Measurements from ENCODE around the gene CCT7. TPM values are rescaled to one million over a fixed set of nuclear protein-coding genes. Genes with fewer than 3 reads are reported as not detected.
"Not testable (repeated sequence)": the region's sequence is repeated elsewhere in the genome, so short reads cannot be mapped to it uniquely, and the experiment has no call there.

The CCT7 gene
- 100 to 1,000 TPM; 347 to 362 TPM for total RNA-seq

DNA sequence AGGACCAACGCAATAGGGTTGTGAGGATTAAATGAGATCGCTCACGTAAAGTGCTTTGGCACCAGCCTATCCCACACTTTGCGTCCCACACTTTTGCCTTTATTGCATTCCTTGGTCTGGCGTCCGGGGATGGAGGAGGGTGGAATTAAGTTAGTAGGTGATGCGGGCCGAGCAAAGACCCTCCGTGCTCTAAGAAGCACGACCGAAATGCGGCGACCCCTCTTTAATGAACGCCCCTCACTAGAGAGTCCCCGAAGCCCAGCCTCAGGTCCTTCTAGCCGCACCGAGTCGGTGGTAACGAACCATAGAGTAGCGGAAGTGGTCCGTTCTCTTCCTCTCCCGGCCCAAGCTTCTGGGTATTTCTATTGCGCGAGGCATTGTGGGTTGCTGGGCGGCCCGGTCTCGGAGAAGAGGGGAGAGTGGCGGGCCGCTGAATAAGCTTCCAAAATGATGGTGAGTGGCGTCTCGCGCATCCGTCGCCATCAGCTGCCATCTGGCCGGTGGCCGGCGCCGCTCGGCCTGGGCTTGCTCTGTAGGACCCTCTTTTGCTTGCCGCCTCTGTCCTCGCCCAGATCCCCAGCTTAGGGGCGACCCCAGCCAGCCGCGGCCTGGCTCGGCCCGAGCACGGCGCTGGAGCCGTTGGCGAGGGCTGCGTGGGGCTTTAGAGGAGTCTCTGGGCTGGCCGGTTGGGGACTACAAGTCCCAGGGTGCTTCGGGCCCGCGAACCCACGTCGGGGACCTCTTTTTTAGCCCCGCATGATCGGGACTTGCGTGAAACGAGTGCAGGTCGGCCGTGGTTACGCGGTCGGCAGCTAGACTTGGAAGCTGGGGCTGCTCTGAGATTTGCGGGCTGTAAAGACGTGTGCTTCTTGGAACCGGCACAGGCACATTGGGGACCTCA is at the start of gene CCT7:
CCT7 (plus strand) TSS at position 377 of the 901 bp plus-strand sequence; CDS start at position 448, 71 bp downstream.
- CTCF ChIA-PET, result interaction anchor here (1.3 to 5.0 kb wide), 4 partner anchors 10 to 252 kb away, joined by 3 to 43 read pairs (median 18); partner anchors contain the start of gene SMYD5
- Mint-ChIP-seq H3K36me3 (ENCODE audit: low read depth) (peaks cover 23% of the 10 kb centered on the region), H3K27me3 (ENCODE audit: low read depth) (no peaks in the 10 kb centered on the region), H3K9me3 (ENCODE audit: insufficient read depth) (no peaks in the 10 kb centered on the region), H3K4me3 (peak within 1 kb of the TSS; percentile 85), H3K27ac (peak within 1 kb of the TSS; percentile 83), H3K4me1 (ENCODE audit: low read depth) (peaks cover 43% of the 10 kb centered on the region)
- POLR2A ChIA-PET, result interaction anchor here (0.7 to 2.8 kb wide), 12 partner anchors 9 to 503 kb away, joined by 3 to 21 read pairs (median 6); partner anchors contain the start of genes ALMS1, FBXO41, SFXN5 and TPRKB
- DNase-seq (peak; percentile 93), ATAC-seq (peak; percentile 68)

DNA sequence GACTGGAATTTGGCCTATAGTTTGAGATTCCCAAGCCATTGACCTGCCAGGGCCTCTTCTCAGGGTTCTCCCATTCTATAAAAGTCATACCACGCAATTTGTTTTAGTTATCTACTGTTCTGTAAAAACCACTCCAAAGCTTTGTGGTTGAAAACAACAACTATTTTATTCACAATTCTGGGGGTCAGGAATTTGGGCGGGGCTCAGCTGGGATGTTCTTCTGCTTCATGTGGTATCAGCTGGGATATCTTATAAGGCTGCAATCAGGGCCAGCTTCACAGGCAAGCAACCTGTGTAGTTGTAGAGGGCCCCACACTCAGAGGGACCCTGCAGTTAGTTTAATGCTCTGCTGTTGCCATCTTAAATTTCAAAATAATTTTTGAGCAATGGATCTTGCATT is 48.1 kb upstream of the CCT7 start:
- Mint-ChIP-seq H3K4me1 (ENCODE audit: low read depth) (peaks cover 4% of the 10 kb centered on the region), H3K36me3 (ENCODE audit: low read depth) (no peaks in the 10 kb centered on the region), H3K27ac (no peak overlapping the region), H3K27me3 (ENCODE audit: low read depth) (peaks cover 29% of the 10 kb centered on the region), H3K4me3 (no peak overlapping the region), H3K9me3 (ENCODE audit: insufficient read depth) (no peaks in the 10 kb centered on the region)
- POLR2A ChIA-PET, result no interaction called here
- DNase-seq (no peak), ATAC-seq (no peak)
- CTCF ChIA-PET, result interaction anchor here (1.3 kb wide), 1 partner anchor 9 kb away, joined by 7 read pairs; no protein-coding TSS in a partner anchor

GRCh38 chr2:73187549-73187948 is 46.6 kb upstream of the CCT7 start:
- no peak for ATAC-seq
- H3K27ac Mint-ChIP-seq, result no peak overlapping the region
- H3K4me1 Mint-ChIP-seq (ENCODE audit: low read depth), result no peaks in the 10 kb centered on the region
- ChIA-PET POLR2A (interaction anchor here (0.5 kb wide), 1 partner anchor 1019 kb away, joined by 3 read pairs; no protein-coding TSS in a partner anchor), CTCF (interaction anchor here (1.9 to 2.1 kb wide), 2 partner anchors 10 to 25 kb away, joined by 7 to 16 read pairs; no protein-coding TSS in a partner anchor)
- H3K27me3 Mint-ChIP-seq (ENCODE audit: low read depth), result peaks cover 28% of the 10 kb centered on the region
- DNase-seq, result no peak
- no peaks in the 10 kb centered on the region for H3K9me3 Mint-ChIP-seq (ENCODE audit: insufficient read depth)
- no peak overlapping the region for H3K4me3 Mint-ChIP-seq
- H3K36me3 Mint-ChIP-seq (ENCODE audit: low read depth), result no peaks in the 10 kb centered on the region

DNA sequence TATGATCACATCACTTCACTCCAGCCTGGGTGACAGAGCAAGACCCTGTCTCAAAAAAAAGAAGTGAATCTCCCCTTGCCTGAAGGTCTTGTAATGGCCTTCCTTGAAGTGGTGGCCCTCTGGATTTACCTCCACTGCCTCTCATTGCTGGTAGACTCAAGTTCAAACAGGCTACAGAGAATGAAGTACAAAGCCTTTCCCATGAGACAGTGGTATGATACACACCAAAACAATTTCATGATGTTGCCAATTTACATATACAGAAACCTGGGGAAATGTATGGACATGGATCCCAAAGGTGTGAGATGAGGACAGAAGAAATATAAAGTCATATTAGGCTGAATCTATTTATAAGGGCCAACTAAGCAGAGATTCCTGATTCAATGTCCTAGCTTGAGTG is 36.5 kb upstream of the CCT7 start:
- no peak overlapping the region for H3K4me3 Mint-ChIP-seq
- no peaks in the 10 kb centered on the region for H3K9me3 Mint-ChIP-seq (ENCODE audit: insufficient read depth)
- ChIA-PET POLR2A (no interaction called here), CTCF (interaction anchor here (0.7 to 0.9 kb wide), 2 partner anchors 11 to 20 kb away, joined by 3 read pairs; no protein-coding TSS in a partner anchor)
- no peaks in the 10 kb centered on the region for H3K36me3 Mint-ChIP-seq (ENCODE audit: low read depth)
- DNase-seq, result no peak
- H3K27me3 Mint-ChIP-seq (ENCODE audit: low read depth), result peaks cover 32% of the 10 kb centered on the region
- no peak for ATAC-seq
- no peak overlapping the region for H3K27ac Mint-ChIP-seq
- H3K4me1 Mint-ChIP-seq (ENCODE audit: low read depth), result peaks cover 3% of the 10 kb centered on the region

GRCh38 chr2:73200281-73200680 is 33.8 kb upstream of the CCT7 start:
- H3K27ac Mint-ChIP-seq; H3K4me1 Mint-ChIP-seq (ENCODE audit: low read depth); H3K9me3 Mint-ChIP-seq (ENCODE audit: insufficient read depth); DNase-seq; POLR2A ChIA-PET; H3K36me3 Mint-ChIP-seq (ENCODE audit: low read depth); H3K4me3 Mint-ChIP-seq; ATAC-seq: not testable (repeated sequence)
- H3K27me3 Mint-ChIP-seq (ENCODE audit: low read depth), result peaks cover 48% of the 10 kb centered on the region
- CTCF ChIA-PET, result interaction anchor here (0.7 to 3.3 kb wide), 2 partner anchors 12 to 23 kb away, joined by 3 to 13 read pairs; no protein-coding TSS in a partner anchor

- no peak for DNase-seq
Observed at GRCh38 chr2:73202156-73203054, 31.7 kb upstream of the CCT7 start, which contains the start of gene NOTO. Gene NOTO (plus strand): TSS chr2:73202574. CDS start chr2:73202667, 93 bp downstream.

DNA sequence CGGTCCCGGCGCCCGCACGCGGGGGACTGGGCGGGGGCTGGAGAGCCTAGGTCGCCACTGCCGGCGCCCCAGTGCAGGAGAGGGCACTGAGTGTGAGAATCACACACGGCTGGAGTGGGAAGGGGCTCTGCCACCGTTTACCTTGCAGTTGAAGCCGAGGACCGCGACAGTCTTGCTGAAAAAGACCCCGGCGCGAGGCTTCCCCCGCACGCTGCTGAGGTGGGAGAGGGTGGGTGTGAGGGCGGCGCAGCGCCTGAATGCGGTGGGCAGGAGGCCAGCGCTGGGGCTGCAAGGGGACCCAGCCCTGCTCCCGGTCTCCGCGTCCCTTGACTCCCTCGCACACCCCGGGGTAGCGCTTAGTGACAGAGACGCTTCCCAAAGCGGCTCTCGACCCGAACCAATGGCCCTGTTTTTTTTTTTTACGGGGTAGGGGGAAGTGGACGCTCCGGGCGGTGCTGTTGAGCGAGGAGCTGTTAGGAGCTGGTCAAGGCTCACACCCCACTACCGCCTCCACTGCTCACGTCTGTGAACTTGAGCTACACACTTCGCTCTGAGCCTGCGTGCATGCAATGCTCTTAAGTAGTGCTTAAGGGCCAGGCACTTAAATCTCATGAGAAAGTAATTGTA is 30.9 kb upstream of the CCT7 start:
- ATAC-seq, result peak; percentile 48
- no peak overlapping the region for H3K4me3 Mint-ChIP-seq
- H3K27ac Mint-ChIP-seq, result no peak overlapping the region
- ChIA-PET CTCF (interaction anchor here (1.0 to 1.1 kb wide), 2 partner anchors 10 to 25 kb away, joined by 3 to 4 read pairs; no protein-coding TSS in a partner anchor), POLR2A (no interaction called here)
- H3K27me3 Mint-ChIP-seq (ENCODE audit: low read depth), result peaks cover 45% of the 10 kb centered on the region
- no peaks in the 10 kb centered on the region for H3K9me3 Mint-ChIP-seq (ENCODE audit: insufficient read depth)
- no peaks in the 10 kb centered on the region for H3K36me3 Mint-ChIP-seq (ENCODE audit: low read depth)
- DNase-seq, result no peak
- H3K4me1 Mint-ChIP-seq (ENCODE audit: low read depth), result peaks cover 6% of the 10 kb centered on the region

More at GRCh38 chr2:73202156-73203054, 31.7 kb upstream of the CCT7 start, which contains the start of gene NOTO:
- H3K27me3 Mint-ChIP-seq (ENCODE audit: low read depth), result peaks cover 44% of the 10 kb centered on the region
- no peaks in the 10 kb centered on the region for H3K36me3 Mint-ChIP-seq (ENCODE audit: low read depth)
- peaks cover 6% of the 10 kb centered on the region for H3K4me1 Mint-ChIP-seq (ENCODE audit: low read depth)
- H3K9me3 Mint-ChIP-seq (ENCODE audit: insufficient read depth), result no peaks in the 10 kb centered on the region
- no peak within 1 kb of the TSS for H3K4me3 Mint-ChIP-seq
- ChIA-PET CTCF (interaction anchor here (1.0 to 3.3 kb wide), 3 partner anchors 10 to 25 kb away, joined by 3 to 13 read pairs (median 10); no protein-coding TSS in a partner anchor), POLR2A (interaction anchor here (0.7 kb wide), 1 partner anchor 25 kb away, joined by 3 read pairs; no protein-coding TSS in a partner anchor)
- H3K27ac Mint-ChIP-seq, result no peak within 1 kb of the TSS
- ATAC-seq, result peak; percentile 66

DNA sequence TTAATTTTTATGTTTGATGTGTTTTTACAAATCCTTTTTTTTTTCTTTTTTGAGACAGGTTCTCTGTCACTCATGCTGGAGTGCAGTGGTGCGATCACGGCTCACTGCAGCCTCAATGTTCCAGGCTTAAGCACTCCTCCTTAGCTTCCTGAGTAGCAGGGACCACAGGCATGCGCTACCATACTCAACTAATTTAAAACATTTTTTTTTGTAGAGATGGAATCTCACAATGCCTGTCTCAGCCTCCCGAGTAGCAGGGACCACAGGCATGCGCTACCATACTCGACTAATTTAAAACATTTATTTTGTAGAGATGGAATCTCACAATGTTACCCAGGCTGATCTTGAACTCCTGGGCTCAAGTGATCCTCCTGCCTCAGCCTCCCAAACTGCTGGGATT is 28.5 kb upstream of the CCT7 start:
- no peaks in the 10 kb centered on the region for H3K9me3 Mint-ChIP-seq (ENCODE audit: insufficient read depth)
- no peak for ATAC-seq
- no peaks in the 10 kb centered on the region for H3K36me3 Mint-ChIP-seq (ENCODE audit: low read depth)
- no peak overlapping the region for H3K27ac Mint-ChIP-seq
- peaks cover 6% of the 10 kb centered on the region for H3K4me1 Mint-ChIP-seq (ENCODE audit: low read depth)
- no peak for DNase-seq
- H3K4me3 Mint-ChIP-seq, result no peak overlapping the region
- ChIA-PET POLR2A (no interaction called here), CTCF (no interaction called here)
- peaks cover 42% of the 10 kb centered on the region for H3K27me3 Mint-ChIP-seq (ENCODE audit: low read depth)

GRCh38 chr2:73208258-73208657 is 25.9 kb upstream of the CCT7 start:
- POLR2A ChIA-PET, result no interaction called here
- Mint-ChIP-seq H3K4me3 (no peak overlapping the region), H3K4me1 (ENCODE audit: low read depth) (peaks cover 11% of the 10 kb centered on the region), H3K27me3 (ENCODE audit: low read depth) (peaks cover 29% of the 10 kb centered on the region), H3K9me3 (ENCODE audit: insufficient read depth) (no peaks in the 10 kb centered on the region), H3K36me3 (ENCODE audit: low read depth) (no peaks in the 10 kb centered on the region), H3K27ac (no peak overlapping the region)
- DNase-seq (no peak), ATAC-seq (no peak)
- CTCF ChIA-PET, result interaction anchor here (0.9 to 6.9 kb wide), 2 partner anchors 31 to 85 kb away, joined by 3 to 112 read pairs; partner anchors contain the start of gene EGR4

GRCh38 chr2:73210019-73210418 is 24.1 kb upstream of the CCT7 start:
- CTCF ChIA-PET, result interaction anchor here (1.3 to 6.9 kb wide), 4 partner anchors 21 to 317 kb away, joined by 3 to 112 read pairs (median 5); no protein-coding TSS in a partner anchor
- Mint-ChIP-seq H3K36me3 (ENCODE audit: low read depth) (peaks cover 2% of the 10 kb centered on the region), H3K4me3 (no peak overlapping the region), H3K27ac (no peak overlapping the region), H3K9me3 (ENCODE audit: insufficient read depth) (no peaks in the 10 kb centered on the region), H3K27me3 (ENCODE audit: low read depth) (peaks cover 17% of the 10 kb centered on the region), H3K4me1 (ENCODE audit: low read depth) (peaks cover 20% of the 10 kb centered on the region)
- DNase-seq (no peak), ATAC-seq (no peak)
- POLR2A ChIA-PET, result no interaction called here

DNA sequence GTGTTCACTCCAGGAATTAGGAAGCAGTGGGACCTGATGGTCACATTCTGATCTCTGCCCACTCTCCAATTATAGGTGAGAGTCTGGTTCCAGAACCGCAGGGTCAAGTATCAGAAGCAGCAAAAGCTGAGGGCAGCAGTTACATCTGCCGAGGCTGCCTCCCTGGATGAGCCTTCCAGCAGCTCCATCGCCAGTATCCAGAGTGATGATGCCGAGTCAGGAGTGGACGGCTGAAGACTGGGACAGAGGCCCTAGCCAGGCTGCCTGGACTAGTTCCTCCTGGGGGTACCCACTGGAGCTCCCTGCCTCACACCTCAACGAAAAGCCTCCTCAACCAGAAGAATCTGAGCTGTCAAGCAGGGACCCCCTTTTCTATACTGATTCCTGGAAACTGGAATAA is 23.4 kb upstream of the CCT7 start:
- H3K9me3 Mint-ChIP-seq (ENCODE audit: insufficient read depth), result no peaks in the 10 kb centered on the region
- ChIA-PET POLR2A (no interaction called here), CTCF (interaction anchor here (1.3 to 6.9 kb wide), 4 partner anchors 20 to 317 kb away, joined by 3 to 112 read pairs (median 5); no protein-coding TSS in a partner anchor)
- H3K27ac Mint-ChIP-seq, result no peak overlapping the region
- DNase-seq (no peak), ATAC-seq (no peak)
- H3K4me1 Mint-ChIP-seq (ENCODE audit: low read depth), result peaks cover 27% of the 10 kb centered on the region
- H3K4me3 Mint-ChIP-seq, result no peak overlapping the region
- peaks cover 15% of the 10 kb centered on the region for H3K27me3 Mint-ChIP-seq (ENCODE audit: low read depth)
- peaks cover 2% of the 10 kb centered on the region for H3K36me3 Mint-ChIP-seq (ENCODE audit: low read depth)
